GM21786 (cell line): ENCODE measurements around the gene CSF3R.
A peak's percentile ranks its signal among the peaks of the same experiment; 100 is the strongest.

ENCODE experiments used
- ATAC-seq: cut with Tn5 transposase; IDR thresholded peaks from one replicate; pipeline ENCODE4 v1.9.1; 2021; ENCODE audit not compliant: unreplicated experiment

Gene CSF3R

GRCh38 chr1:36421649-36422048 lies 61.1 kb downstream of the CSF3R start:
- no peak for ATAC-seq

DNA sequence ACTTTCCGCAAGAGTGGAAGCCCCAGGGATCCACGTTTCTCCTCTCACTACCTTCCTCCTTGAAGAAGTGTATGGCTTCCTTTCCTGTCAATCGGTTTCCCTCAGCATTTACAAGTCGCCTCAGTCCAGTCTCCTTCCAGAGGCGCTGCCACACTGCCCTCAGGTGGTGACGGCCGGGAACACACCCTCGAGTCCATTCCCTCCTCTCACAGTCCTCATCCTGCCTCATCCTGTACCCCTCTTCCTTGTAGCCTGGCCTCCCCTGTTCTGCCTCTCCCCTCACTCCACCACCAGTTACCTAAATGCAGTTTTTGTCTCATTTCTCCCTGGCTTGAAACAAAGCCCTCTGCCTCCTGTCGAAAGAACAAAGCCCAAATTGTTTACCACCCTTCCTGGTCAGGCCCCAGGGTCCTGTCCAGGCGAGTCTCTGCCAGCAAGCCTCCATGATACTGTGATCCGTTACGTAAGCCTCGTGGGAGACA lies 61.8 kb downstream of the CSF3R start:
- peak; percentile 76 for ATAC-seq

- no peak for ATAC-seq
Observed at GRCh38 chr1:36420409-36420808, 62.3 kb downstream of the CSF3R start.

GRCh38 chr1:36419569-36419968 lies 63.1 kb downstream of the CSF3R start:
- no peak for ATAC-seq

GRCh38 chr1:36419140-36419539 lies 63.6 kb downstream of the CSF3R start:
- no peak for ATAC-seq

DNA sequence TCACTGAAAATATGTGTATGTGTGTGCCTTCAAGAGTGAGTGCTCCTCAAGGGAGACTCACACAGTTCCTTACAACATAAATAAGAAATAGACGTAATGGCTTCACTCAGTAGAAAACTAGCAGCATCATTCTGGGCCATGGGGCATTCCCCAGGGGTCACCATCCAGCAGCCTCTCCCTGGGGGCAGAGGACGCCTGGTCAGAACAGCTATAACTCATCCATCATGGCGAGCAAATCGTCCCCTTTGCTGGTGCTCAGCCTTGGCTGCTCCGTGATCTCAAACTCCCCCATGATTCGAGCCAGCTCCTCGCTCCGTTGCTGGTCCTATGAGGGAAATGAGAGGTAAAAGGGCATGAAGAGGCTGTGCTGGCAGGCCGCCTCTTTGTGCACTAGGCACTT lies 64.8 kb downstream of the CSF3R start:
- no peak for ATAC-seq
